ENCODE results near the gene SLC31A1. TPM values are rescaled to one million over a fixed set of nuclear protein-coding genes. Genes with fewer than 3 reads are reported as not detected.

SLC31A1 gene
- total and polyA plus RNA-seq, 2 of the 13 experiments (the other 11 are each of a cell fraction or from before 2014, with no cell fraction given): 62.9 to 70.0 TPM

DNA sequence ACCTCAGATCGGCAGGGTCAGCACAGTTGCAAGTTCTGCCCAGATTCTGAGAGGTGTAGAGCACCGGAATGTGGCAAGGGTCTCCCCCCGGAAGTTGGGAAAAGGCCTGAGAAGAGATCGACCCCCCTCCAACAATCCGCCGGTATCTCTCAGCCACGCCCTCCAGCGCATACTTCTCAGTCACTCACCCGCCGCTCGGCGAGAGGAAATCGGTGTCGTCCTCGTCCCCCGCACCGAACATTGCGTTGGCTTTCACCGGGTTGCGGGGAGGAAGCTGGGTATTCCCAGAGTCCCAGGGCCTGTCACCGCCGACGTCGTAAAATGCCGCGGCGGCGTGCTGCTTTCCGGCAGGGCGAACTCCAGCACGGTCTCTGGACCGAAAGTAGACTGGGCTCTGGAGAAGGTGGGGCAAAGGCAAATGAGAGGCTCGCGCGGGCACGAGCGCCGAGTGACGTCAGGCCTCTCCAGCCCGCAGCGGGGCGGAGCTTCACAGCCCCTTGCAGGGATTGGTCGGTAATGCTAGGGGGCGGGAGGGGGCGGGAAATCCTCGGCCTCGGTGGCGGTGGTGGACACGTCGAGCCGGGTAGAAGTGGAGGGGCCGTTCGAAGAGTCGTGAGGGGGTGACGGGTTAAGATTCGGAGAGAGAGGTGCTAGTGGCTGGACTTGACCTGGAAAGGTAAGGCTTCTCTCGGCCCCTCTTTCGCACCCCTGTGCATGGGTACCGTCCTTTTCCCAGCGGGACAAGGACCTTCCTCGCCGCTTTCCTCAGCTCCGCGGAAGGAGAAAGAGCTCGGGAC lies at the start of gene SLC31A1, which contains the start of gene FKBP15 (continued):
- TF ChIP-seq, protein P1, sequence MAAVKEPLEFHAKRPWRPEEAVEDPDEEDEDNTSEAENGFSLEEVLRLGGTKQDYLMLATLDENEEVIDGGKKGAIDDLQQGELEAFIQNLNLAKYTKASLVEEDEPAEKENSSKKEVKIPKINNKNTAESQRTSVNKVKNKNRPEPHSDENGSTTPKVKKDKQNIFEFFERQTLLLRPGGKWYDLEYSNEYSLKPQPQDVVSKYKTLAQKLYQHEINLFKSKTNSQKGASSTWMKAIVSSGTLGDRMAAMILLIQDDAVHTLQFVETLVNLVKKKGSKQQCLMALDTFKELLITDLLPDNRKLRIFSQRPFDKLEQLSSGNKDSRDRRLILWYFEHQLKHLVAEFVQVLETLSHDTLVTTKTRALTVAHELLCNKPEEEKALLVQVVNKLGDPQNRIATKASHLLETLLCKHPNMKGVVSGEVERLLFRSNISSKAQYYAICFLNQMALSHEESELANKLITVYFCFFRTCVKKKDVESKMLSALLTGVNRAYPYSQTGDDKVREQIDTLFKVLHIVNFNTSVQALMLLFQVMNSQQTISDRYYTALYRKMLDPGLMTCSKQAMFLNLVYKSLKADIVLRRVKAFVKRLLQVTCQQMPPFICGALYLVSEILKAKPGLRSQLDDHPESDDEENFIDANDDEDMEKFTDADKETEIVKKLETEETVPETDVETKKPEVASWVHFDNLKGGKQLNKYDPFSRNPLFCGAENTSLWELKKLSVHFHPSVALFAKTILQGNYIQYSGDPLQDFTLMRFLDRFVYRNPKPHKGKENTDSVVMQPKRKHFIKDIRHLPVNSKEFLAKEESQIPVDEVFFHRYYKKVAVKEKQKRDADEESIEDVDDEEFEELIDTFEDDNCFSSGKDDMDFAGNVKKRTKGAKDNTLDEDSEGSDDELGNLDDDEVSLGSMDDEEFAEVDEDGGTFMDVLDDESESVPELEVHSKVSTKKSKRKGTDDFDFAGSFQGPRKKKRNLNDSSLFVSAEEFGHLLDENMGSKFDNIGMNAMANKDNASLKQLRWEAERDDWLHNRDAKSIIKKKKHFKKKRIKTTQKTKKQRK (IDR thresholded peaks at IDR 0.05; ENCODE audit: low read length): no peak
- TF ChIP-seq, protein P2, sequence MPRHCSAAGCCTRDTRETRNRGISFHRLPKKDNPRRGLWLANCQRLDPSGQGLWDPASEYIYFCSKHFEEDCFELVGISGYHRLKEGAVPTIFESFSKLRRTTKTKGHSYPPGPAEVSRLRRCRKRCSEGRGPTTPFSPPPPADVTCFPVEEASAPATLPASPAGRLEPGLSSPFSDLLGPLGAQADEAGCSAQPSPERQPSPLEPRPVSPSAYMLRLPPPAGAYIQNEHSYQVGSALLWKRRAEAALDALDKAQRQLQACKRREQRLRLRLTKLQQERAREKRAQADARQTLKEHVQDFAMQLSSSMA (CRISPR knock-in tag; IDR thresholded peaks at IDR 0.05): no peak
- TF ChIP-seq KAT7 (CRISPR knock-in tag; IDR thresholded peaks at IDR 0.05; ENCODE audit: borderline replicate concordance): peak; percentile 79
- peak; percentile 49; the same call in 1 of the 2 replicates for TF ChIP-seq AKAP8 (CRISPR knock-in tag; IDR thresholded peaks at IDR 0.05)
- no peak for TF ChIP-seq ZNF644 (CRISPR knock-in tag; IDR thresholded peaks at IDR 0.05; ENCODE audit: low read depth)
- no peak for TF ChIP-seq ZNF660 (CRISPR knock-in tag; IDR thresholded peaks at IDR 0.05; ENCODE audit: borderline replicate concordance, low read depth)
- TF ChIP-seq GATA4 (IDR thresholded peaks at IDR 0.05; ENCODE audit: borderline replicate concordance, low read depth): no peak
- no peak for TF ChIP-seq JUNB (CRISPR knock-in tag; IDR thresholded peaks at IDR 0.05; ENCODE audit: borderline replicate concordance)
- no peak for TF ChIP-seq YY1 (IDR thresholded peaks at IDR 0.05; ENCODE audit: insufficient read depth, insufficient replicate concordance, low read depth, low read length)
- no peak for TF ChIP-seq FOSL1 (CRISPR knock-in tag; IDR thresholded peaks at IDR 0.05; ENCODE audit: borderline replicate concordance)
- no peak; the same call in 1 of the 2 replicates for TF ChIP-seq ZNF616 (CRISPR knock-in tag; IDR thresholded peaks at IDR 0.05; ENCODE audit: low read depth)
- no peak for TF ChIP-seq ZNF337 (CRISPR knock-in tag; IDR thresholded peaks at IDR 0.05; ENCODE audit: borderline replicate concordance, low read depth)
- TF ChIP-seq, protein P3, sequence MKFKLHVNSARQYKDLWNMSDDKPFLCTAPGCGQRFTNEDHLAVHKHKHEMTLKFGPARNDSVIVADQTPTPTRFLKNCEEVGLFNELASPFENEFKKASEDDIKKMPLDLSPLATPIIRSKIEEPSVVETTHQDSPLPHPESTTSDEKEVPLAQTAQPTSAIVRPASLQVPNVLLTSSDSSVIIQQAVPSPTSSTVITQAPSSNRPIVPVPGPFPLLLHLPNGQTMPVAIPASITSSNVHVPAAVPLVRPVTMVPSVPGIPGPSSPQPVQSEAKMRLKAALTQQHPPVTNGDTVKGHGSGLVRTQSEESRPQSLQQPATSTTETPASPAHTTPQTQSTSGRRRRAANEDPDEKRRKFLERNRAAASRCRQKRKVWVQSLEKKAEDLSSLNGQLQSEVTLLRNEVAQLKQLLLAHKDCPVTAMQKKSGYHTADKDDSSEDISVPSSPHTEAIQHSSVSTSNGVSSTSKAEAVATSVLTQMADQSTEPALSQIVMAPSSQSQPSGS (CRISPR knock-in tag; IDR thresholded peaks at IDR 0.05): peak; percentile 85
- peak; percentile 83 for TF ChIP-seq POLR2G (IDR thresholded peaks at IDR 0.05; ENCODE audit: low read depth, low read length)
- no peak for TF ChIP-seq ZNF333 (CRISPR knock-in tag; IDR thresholded peaks at IDR 0.05; ENCODE audit: borderline replicate concordance)
- no peak for TF ChIP-seq HMGA1 (CRISPR knock-in tag; conservative IDR thresholded peaks at IDR 0.05)
- TF ChIP-seq, protein P4, sequence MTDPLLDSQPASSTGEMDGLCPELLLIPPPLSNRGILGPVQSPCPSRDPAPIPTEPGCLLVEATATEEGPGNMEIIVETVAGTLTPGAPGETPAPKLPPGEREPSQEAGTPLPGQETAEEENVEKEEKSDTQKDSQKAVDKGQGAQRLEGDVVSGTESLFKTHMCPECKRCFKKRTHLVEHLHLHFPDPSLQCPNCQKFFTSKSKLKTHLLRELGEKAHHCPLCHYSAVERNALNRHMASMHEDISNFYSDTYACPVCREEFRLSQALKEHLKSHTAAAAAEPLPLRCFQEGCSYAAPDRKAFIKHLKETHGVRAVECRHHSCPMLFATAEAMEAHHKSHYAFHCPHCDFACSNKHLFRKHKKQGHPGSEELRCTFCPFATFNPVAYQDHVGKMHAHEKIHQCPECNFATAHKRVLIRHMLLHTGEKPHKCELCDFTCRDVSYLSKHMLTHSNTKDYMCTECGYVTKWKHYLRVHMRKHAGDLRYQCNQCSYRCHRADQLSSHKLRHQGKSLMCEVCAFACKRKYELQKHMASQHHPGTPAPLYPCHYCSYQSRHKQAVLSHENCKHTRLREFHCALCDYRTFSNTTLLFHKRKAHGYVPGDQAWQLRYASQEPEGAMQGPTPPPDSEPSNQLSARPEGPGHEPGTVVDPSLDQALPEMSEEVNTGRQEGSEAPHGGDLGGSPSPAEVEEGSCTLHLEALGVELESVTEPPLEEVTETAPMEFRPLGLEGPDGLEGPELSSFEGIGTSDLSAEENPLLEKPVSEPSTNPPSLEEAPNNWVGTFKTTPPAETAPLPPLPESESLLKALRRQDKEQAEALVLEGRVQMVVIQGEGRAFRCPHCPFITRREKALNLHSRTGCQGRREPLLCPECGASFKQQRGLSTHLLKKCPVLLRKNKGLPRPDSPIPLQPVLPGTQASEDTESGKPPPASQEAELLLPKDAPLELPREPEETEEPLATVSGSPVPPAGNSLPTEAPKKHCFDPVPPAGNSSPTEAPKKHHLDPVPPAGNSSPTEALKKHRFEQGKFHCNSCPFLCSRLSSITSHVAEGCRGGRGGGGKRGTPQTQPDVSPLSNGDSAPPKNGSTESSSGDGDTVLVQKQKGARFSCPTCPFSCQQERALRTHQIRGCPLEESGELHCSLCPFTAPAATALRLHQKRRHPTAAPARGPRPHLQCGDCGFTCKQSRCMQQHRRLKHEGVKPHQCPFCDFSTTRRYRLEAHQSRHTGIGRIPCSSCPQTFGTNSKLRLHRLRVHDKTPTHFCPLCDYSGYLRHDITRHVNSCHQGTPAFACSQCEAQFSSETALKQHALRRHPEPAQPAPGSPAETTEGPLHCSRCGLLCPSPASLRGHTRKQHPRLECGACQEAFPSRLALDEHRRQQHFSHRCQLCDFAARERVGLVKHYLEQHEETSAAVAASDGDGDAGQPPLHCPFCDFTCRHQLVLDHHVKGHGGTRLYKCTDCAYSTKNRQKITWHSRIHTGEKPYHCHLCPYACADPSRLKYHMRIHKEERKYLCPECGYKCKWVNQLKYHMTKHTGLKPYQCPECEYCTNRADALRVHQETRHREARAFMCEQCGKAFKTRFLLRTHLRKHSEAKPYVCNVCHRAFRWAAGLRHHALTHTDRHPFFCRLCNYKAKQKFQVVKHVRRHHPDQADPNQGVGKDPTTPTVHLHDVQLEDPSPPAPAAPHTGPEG (CRISPR knock-in tag; IDR thresholded peaks at IDR 0.05): no peak
- TF ChIP-seq ZNF225 (CRISPR knock-in tag; IDR thresholded peaks at IDR 0.05): no peak; the same call in none of the 2 replicates

Measured in HepG2 (cell line).